ENCODE data around the gene COL6A2.

Gene COL6A2

DNA sequence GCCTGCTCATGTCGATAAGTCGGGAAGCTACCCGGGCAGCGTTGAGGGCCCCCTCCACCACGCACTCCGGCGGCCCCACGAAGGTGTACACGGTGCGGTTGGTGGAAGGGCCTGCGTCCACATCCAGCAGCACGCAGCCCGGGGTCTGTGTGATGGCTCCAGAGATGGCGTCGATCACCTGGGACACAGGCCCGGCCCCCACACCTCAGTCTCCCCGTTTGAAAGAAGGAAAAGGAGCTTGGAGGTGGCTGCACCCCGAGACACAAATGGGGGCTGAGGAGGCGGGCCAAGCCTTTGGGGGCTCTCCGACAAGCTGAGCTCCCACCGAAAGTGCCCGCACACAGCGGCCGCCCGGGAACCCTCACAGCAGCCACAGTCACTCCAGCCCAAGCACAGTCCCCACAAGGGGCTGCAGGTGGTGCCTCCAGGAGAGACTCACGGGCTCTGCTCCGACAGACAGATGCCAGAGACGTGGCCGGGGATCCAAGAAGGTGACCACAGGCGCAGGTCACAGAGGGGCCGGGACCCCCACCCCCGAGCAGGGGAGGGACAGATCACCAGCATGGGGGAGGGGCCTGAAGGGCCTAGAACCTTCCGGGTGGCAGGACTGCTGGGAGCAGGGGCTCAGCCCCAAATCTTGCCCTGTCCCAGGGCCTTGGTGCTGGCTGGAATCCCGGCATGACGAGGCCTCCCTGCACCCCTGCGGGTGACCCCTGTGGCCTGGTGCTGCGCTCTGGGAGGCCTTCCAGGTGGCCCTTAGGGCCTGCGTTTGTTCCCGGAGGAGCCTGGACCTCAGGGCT is 56.4 kb downstream of the COL6A2 start:
- Histone ChIP-seq H3K27me3 (ENCODE audit: insufficient read depth, poor library complexity, severe bottlenecking) (no peaks in the 10 kb centered on the region), H3K4me1 (ENCODE audit: insufficient read depth, poor library complexity, severe bottlenecking) (no peaks in the 10 kb centered on the region), H3K4me3 (ENCODE audit: severe bottlenecking) (no peak overlapping the region), H3K9me3 (ENCODE audit: severe bottlenecking) (no peaks in the 10 kb centered on the region), H3K27ac (ENCODE audit: poor library complexity, severe bottlenecking) (no peak overlapping the region), H3K36me3 (ENCODE audit: low read depth) (no peaks in the 10 kb centered on the region)
- ATAC-seq (ENCODE audit: low read depth) = no peak
- TF ChIP-seq, protein P1, sequence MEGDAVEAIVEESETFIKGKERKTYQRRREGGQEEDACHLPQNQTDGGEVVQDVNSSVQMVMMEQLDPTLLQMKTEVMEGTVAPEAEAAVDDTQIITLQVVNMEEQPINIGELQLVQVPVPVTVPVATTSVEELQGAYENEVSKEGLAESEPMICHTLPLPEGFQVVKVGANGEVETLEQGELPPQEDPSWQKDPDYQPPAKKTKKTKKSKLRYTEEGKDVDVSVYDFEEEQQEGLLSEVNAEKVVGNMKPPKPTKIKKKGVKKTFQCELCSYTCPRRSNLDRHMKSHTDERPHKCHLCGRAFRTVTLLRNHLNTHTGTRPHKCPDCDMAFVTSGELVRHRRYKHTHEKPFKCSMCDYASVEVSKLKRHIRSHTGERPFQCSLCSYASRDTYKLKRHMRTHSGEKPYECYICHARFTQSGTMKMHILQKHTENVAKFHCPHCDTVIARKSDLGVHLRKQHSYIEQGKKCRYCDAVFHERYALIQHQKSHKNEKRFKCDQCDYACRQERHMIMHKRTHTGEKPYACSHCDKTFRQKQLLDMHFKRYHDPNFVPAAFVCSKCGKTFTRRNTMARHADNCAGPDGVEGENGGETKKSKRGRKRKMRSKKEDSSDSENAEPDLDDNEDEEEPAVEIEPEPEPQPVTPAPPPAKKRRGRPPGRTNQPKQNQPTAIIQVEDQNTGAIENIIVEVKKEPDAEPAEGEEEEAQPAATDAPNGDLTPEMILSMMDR (IDR thresholded peaks at IDR 0.05; ENCODE audit: poor library complexity, severe bottlenecking) = no peak
- DNase-seq (ENCODE audit: low spot score) = peak; percentile 60

DNA sequence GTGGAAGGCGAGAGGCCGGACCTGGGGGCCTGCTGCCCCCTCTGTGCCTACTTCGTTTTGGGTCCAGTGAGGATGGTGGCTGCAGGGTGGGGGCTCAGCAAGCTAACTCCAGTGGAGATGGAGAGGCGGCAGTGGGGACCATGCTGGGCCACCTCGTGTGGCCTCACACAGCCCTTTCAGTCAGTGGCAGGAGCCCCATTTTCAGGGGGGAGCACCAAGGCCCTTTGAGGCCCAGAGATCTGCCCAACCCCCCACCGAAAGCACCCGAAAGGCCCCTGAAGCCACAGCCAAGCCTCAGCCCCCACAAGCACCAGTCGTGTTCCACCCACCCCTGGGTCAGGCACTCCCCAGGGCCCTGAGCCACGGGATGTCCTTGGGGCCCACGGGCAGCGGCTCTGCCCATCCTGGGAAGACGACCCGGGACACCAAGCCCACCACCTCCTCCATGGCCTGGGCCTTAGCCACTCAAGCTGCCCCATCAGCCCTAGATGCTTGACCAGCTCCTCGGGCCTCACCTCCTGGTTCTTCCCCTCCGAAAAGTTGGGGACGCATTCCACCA is 57.1 kb downstream of the COL6A2 start:
- no peak overlapping the region for H3K27ac ChIP-seq (ENCODE audit: poor library complexity, severe bottlenecking)
- H3K4me1 ChIP-seq (ENCODE audit: insufficient read depth, poor library complexity, severe bottlenecking) = no peaks in the 10 kb centered on the region
- TF ChIP-seq, protein P1 (IDR thresholded peaks at IDR 0.05; ENCODE audit: poor library complexity, severe bottlenecking) = no peak
- H3K27me3 ChIP-seq (ENCODE audit: insufficient read depth, poor library complexity, severe bottlenecking) = no peaks in the 10 kb centered on the region
- H3K4me3 ChIP-seq (ENCODE audit: severe bottlenecking) = no peak overlapping the region
- ATAC-seq (ENCODE audit: low read depth) = no peak
- peak; percentile 61 for DNase-seq (ENCODE audit: low spot score)
- no peaks in the 10 kb centered on the region for H3K36me3 ChIP-seq (ENCODE audit: low read depth)
- no peaks in the 10 kb centered on the region for H3K9me3 ChIP-seq (ENCODE audit: severe bottlenecking)

DNA sequence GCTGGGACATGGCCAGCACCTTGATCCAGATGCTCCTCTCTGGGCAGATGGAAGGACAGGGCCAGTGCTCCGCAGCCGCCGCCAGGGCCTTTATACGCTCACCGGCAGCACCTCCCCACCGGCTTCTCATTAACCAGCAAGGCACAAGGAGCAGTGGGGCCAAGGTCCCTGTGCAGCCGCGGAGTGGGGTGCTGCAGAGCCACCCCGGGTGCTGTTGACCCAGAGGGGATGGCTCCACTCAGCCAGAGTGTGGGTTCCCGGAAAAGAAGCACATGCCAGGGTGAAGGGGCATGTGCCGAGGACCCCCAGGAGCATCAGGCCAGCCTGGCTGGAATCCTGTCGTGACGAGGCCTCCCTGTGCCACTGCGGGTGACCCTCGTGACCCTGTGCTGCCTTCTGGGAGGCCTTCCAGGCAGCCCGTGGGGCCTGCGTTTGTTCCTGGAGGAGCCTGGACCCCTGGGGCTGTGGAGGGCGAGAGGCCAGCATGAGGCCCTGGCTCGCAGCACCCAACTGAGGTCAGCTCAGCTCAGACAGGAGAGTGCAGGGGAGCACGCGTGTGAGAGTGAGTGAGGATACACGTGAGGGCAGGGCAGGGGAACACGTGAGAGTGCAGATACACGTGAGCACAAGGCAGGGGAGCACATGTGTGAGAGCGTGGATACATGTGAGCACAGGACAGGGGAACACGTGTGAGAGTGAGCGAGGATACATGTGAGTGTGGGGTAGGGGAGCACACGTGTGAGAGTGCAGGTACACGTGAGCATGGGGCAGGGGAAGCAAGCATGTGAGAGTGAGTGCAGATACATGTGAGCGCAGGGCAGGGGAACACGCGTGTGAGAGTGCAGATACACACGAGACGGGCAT is 57.8 kb downstream of the COL6A2 start, which contains the start of gene FTCD:
Gene FTCD (minus strand): TSS at position 66 of the 864 bp plus-strand sequence. CDS start 56 bp downstream, at position 10.
- no peak within 1 kb of the TSS for H3K27ac ChIP-seq (ENCODE audit: poor library complexity, severe bottlenecking)

DNA sequence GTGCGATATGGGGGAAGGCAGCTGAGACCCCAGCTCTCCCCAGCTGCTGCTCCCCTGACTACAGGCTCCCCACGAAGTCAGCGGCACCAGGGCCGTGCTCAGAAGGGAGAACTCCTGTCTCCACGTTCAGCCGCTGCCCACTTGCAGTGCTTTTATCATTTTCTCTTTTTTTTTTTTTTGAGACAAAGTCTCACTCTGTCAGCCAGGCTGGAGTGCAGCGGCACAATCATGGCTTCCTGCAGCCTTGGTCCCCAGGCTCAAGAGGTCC is 58.4 kb downstream of the COL6A2 start:
- no peaks in the 10 kb centered on the region for H3K9me3 ChIP-seq (ENCODE audit: severe bottlenecking)
- no peak overlapping the region for H3K27ac ChIP-seq (ENCODE audit: poor library complexity, severe bottlenecking)
- H3K36me3 ChIP-seq (ENCODE audit: low read depth) = no peaks in the 10 kb centered on the region
- H3K4me1 ChIP-seq (ENCODE audit: insufficient read depth, poor library complexity, severe bottlenecking) = no peaks in the 10 kb centered on the region
- DNase-seq (ENCODE audit: low spot score) (no peak), ATAC-seq (ENCODE audit: low read depth) (no peak)
- H3K27me3 ChIP-seq (ENCODE audit: insufficient read depth, poor library complexity, severe bottlenecking) = no peaks in the 10 kb centered on the region
- TF ChIP-seq, protein P1 (IDR thresholded peaks at IDR 0.05; ENCODE audit: poor library complexity, severe bottlenecking) = no peak
- H3K4me3 ChIP-seq (ENCODE audit: severe bottlenecking) = no peak overlapping the region

More for the DNA sequence above, 57.8 kb downstream of the COL6A2 start, which contains the start of gene FTCD:
- TF ChIP-seq, protein P1 (IDR thresholded peaks at IDR 0.05; ENCODE audit: poor library complexity, severe bottlenecking) = no peak
- no peaks in the 10 kb centered on the region for H3K27me3 ChIP-seq (ENCODE audit: insufficient read depth, poor library complexity, severe bottlenecking)
- no peaks in the 10 kb centered on the region for H3K4me1 ChIP-seq (ENCODE audit: insufficient read depth, poor library complexity, severe bottlenecking)
- no peak within 1 kb of the TSS for H3K4me3 ChIP-seq (ENCODE audit: severe bottlenecking)
- no peaks in the 10 kb centered on the region for H3K9me3 ChIP-seq (ENCODE audit: severe bottlenecking)
- H3K36me3 ChIP-seq (ENCODE audit: low read depth) = no peaks in the 10 kb centered on the region
- ATAC-seq (ENCODE audit: low read depth) (no peak), DNase-seq (ENCODE audit: low spot score) (peak; percentile 57)

All from RWPE2 (cell line).